NCI-H2107 treated with DMSO at 0.1 percent for 48 hours (cell line): ENCODE data around the gene ANXA6.

ENCODE experiments used
- DNase-seq: peaks from one replicate; lab custom pipeline; 2025; ENCODE audit not compliant: unreplicated experiment; lab: John Stamatoyannopoulos, UW

The ANXA6 gene

GRCh38 chr5:151154931-151155774, 2.4 kb downstream of the ANXA6 start:
- DNase-seq = no peak

DNA sequence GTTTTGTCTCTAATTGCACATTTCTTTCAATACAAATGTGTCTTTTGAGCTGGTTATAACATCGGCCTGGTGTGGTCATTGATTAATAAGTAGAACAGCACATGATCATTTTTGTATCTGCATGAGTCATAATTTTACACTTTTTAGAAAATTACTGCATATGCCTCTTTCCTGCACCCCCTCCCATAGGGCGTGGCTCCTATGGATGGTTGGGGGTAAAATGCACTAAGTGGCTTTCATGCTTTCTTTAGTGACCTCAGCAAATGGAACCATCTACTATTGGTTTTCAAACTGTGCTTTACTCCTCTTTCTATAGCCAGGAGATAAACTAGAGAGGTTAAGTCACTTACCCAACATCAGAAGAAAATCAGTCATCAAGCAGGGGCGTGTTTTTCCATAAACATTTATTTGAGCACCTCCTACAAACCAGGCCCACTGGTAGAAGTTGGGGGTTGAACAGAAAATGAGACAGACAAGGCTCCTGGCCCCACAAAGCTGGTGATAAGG, 3.8 kb downstream of the ANXA6 start:
- DNase-seq = no peak

GRCh38 chr5:151153300-151153699, 4.3 kb downstream of the ANXA6 start:
- DNase-seq = no peak

GRCh38 chr5:151151793-151152192, 5.8 kb downstream of the ANXA6 start:
- no peak for DNase-seq

- no peak for DNase-seq
These were observed 6.3 kb downstream of the ANXA6 start for GRCh38 chr5:151151263-151151660.

DNA sequence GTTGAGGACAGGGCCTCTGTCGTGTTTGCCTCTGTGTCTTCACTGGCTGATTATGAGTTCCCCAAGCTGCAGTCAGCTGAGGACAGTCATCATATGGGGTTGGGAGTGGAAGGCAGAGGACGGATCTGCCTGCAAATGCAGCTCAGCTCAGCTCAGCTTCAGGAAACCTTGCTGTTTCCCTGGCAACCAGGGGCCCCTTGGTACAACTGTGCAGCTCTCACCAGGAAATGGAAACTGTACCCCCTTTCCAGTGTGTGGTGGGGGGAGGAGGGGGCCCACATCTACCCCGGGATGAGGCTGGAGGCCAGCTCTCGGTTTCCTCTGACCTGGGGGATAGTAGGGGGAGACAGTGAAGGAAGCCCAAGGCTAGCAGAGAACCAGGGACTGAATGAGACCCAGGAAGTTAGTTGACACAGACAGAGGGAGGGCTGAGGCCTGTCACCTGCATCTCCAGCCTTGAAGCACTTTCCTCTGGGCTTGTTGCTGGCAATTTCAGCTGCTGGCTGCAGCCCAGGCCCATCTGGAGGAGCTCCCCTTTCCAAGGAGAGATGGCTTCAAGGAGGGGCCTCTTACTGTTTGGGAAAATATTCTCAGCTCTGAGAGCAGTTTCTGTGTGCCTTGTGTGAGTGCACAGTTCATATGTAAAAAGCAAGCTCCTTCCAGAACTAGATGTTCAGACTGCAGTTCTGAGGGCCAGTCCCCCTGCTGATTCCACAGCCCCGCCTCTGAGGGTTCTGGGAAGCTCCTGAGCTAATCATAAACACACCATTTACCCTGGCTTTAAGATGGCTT, 6.9 kb downstream of the ANXA6 start:
- DNase-seq = no peak

DNA sequence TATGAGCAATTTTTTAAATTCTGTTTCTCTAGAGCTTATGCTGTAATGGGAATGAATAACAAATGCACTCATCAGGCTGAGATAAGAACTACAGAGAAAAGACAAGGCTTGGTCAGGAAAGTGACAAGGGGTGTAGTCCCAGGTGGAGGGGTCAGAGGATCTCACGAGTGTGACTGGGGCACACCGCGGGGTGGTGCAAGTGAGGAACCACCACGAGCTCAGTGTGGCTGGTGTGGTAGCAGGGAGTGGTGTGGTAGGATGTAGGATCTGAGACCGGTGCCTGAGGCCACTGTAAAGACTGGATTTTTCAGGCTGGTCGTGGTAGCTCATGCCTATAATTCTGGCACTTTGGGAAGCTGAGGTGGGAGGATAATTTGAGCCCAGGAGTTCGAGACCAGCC, 9.0 kb downstream of the ANXA6 start:
- DNase-seq = no peak

DNA sequence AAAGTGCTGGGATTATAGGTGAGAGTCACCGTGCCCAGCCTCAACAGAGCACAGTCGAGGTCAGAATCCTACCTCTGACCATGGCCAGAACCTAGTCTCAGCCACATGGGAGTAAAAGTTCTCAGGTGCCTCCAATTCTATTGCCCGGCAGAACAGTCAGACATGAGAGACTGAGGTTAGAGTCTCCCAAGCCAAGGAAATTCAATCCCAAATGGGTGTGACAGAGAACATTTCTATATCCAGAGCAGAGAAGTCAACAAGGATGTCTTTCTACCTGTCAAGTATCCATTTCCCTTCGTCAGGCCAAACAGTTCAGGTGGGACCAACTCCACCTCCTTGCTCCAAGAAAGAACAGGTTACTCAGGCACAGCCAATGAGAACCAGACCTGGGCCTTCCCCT, 10.5 kb downstream of the ANXA6 start:
- DNase-seq = no peak

DNA sequence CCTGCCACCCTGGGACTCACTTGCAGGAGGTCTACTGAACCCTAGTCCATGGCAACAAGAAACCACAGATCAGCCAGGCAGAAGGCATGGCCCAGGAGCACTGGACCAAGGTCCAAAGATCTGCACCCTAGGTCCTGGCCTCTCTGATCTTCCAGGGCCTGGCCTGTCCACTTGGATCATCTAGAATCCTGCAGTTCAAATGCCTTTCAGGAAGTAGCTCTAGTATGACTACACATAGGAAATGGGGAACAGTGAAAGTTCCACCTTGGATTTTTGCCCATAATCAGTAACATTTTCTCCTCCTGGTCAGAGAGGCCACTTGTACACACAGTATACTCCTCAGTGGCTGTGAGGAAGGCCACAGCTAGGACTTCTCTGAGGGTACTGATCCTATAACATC, 11.5 kb downstream of the ANXA6 start:
- no peak for DNase-seq

GRCh38 chr5:151144922-151145321, 12.7 kb downstream of the ANXA6 start:
- no peak for DNase-seq

- DNase-seq = no peak
These were observed 13.3 kb downstream of the ANXA6 start for GRCh38 chr5:151144275-151144674.

DNA sequence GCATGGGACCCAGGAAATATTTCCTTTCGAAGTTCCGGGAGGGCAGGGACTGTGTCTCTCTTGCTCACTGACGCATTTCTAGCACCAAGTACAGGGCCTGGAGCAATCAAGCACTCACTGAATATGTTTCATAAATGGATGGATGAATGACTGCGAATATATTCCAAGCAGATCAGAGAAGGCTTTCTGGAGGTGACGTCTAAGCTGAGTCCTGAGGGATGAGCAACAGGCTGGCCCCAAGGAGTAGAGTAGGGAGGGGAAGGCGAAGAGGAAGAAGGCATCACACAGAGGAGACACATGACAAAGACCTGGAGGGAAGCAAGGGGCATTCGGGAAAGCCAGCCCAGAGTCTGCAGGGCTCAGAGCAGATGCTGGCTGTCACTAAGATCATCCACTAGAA, 13.9 kb downstream of the ANXA6 start:
- DNase-seq = no peak

- no peak for DNase-seq
These were observed 14.6 kb downstream of the ANXA6 start for GRCh38 chr5:151142933-151143332.

DNA sequence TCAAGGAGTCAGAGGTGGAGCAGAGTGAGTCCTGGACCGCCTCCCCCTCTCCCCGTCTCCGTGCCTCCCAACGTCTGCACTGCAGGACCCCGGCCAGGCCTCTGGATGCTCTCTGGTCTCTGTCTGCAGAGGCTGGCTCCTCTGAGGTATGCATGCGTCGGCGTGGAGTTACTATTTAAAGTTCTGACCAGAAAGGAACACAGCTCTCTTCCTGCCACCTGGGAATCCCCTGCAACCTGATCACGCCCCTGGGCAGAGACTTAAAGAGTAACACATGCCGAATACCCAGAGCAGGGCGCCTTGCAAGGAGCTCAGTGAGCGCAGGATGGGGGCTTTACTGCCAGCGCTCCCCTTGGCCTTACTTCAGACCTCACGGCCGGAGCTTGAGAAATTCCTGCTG, 16.0 kb downstream of the ANXA6 start:
- DNase-seq = no peak

GRCh38 chr5:151140686-151141459, 16.7 kb downstream of the ANXA6 start:
- no peak for DNase-seq

DNA sequence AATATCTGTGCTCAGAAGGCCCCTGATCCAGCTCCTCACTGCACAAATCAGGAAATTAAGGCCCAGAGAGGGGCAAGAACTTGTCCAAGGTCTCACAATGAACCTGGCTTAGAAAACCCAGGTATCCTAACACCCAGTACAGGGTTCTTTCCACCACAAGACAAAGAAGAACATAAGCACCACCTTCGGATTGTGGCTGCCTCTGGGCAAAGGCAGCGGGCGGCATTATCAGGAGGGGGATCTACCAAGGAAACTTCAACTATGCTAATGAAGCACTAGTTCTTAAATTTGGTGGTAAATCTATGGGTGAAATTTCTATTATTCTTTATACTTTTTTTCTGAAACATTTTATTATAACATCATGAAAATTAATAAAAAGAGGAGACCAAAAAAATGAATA, 17.9 kb downstream of the ANXA6 start:
- DNase-seq = no peak

- peak; percentile 40 for DNase-seq
These were observed 18.6 kb downstream of the ANXA6 start for GRCh38 chr5:151139015-151139414.

GRCh38 chr5:151138114-151138513, 19.5 kb downstream of the ANXA6 start:
- DNase-seq = no peak

DNA sequence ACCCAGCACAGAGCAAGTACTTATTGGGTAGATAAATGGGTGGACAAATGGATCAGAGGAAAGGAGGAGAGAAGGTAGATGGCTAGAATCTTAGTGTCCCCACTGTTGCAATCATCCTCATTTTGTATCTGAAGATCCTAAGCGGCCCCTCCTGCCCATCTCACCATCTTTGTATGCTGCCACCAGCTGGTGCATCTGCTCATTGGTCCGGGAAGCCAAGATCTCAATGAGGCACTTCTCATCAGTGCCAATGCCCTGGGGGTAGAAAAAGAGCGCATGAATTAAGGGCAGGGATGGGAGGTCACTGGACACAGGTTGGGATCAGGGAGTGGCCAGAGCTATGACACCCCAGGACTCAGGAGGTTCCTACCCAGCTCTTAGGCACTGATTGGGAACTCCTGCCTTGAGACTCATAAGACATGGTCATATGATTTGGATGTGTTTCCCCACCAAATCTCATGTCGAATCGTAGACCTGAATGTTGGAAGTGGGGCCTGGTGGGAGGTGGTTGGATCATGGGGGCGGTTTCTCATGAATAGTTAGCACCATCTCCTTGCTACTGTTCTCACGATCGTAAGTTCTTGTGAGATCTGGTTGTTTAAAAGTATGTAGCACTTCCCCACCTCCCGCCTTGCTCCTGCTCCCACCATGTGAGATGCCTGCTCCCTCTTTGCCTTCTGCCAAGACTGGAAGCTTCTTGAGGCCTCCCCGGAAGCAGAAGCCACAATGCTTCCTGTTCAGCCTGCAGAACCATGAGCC, 20.3 kb downstream of the ANXA6 start:
- no peak for DNase-seq

DNA sequence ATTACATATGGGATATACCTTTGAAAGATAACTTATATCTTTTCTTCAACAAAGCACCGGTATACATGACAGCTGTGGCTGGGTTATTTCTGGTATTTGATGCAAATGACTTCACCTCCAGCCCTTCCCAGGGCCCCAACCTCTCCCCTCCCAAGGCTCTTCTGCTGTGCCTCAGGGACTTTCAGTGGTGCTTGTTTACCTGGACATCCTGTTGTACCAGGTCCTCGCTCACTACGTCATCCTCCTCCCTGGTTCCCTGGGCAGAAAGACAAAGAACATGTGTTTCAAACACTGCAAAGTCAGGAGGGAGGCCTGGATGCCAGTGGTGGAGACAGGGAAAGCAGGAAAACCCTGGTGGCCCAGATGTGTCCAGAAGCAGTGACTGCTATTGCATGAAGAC, 23.4 kb downstream of the ANXA6 start:
- DNase-seq = no peak

GRCh38 chr5:151132963-151133362, 24.6 kb downstream of the ANXA6 start:
- peak; percentile 23 for DNase-seq
